ENCODE measurements around the gene TNNT1. TPM values are rescaled to one million over a fixed set of nuclear protein-coding genes. Genes with fewer than 3 reads are reported as not detected.

Gene TNNT1
- total RNA-seq, 1 experiment from 2014 or later: 188 TPM

DNA sequence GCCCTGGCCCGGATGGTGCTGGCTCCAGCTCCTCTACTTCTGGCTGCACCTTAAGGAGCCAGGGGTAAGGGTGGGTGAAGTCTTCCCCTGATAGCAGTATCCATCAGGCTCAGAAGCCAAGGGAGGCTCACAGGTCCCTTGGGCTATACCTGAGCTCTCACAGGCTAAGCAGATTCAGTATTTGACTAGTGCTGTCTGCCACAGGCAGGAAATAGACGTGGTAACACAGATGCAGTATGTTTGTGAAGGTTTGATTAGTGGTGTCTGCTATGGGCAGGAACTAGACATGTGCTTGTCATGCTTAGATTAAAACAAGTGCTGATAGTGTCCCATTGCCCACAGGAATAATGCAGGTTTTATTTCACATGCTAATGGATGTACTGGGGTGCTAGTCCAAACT, 27.1 kb upstream of the TNNT1 start:
- H3K4me3 ChIP-seq (replicated peaks in 1 of 2; ENCODE audit: low read depth in 1 of 2, low read length in 2 of 2): no peak overlapping the region
- intact Hi-C loops (cut with micrococcal nuclease): no loop called here
- H3K36me3 ChIP-seq (ENCODE audit: control insufficient read depth in 1 of 2, insufficient read depth in 2 of 2, low read length in 2 of 2): no peaks in the 10 kb centered on the region
- ChIA-PET POLR2A (interaction anchor here (0.6 to 0.7 kb wide), 2 partner anchors 10 to 203 kb away, joined by 3 to 4 read pairs; no protein-coding TSS in a partner anchor), RAD21 (ENCODE audit: low non-redundant PET in 1 of 2, low total read pairs in 2 of 2, uncharacterized antibody in 2 of 2, unreplicated experiment in 2 of 2) (no interaction called here), CTCF (interaction anchor here (0.8 to 2.4 kb wide), 4 partner anchors 10 to 35 kb away, joined by 3 to 13 read pairs (median 4); partner anchors contain the start of gene DNAAF3)
- H4K20me1 ChIP-seq (ENCODE audit: insufficient read depth): no peaks in the 10 kb centered on the region
- BruUV-seq (replicated peaks): no TSS peak
- no peaks in the 10 kb centered on the region for H3K79me2 ChIP-seq (ENCODE audit: insufficient read depth, low read length)
- peaks cover 0 to 5% of the 10 kb centered on the region in 2 experiments; a peak in 1 of 4 replicates for H3K9me3 ChIP-seq (ENCODE audit: control insufficient read depth in 1 of 2, insufficient read depth in 1 of 2, low read depth in 1 of 2, low read length in 2 of 2)
- H3K9me2 ChIP-seq (ENCODE audit: insufficient read depth): no peaks in the 10 kb centered on the region
- DNase-seq (ENCODE audit: low read depth, low spot score) (no peak), ATAC-seq (no peak)
- H3K27me3 ChIP-seq (ENCODE audit: insufficient read depth, low read length): no peaks in the 10 kb centered on the region
- no peak overlapping the region; the same call in 1 of the 2 replicates for H3K27ac ChIP-seq (ENCODE audit: low read depth, low read length)
- H2AFZ ChIP-seq (ENCODE audit: low read depth, low read length, poor library complexity, severe bottlenecking): no peak overlapping the region
- H3K4me2 ChIP-seq (ENCODE audit: low read length): no peak overlapping the region
- no peak overlapping the region for H3K9ac ChIP-seq (ENCODE audit: low read length)
- peaks cover 17 to 59% of the 10 kb centered on the region in 2 experiments; a peak in 3 of 4 replicates for H3K4me1 ChIP-seq (ENCODE audit: control insufficient read depth in 1 of 2, insufficient read depth in 2 of 2, low read length in 2 of 2)
- no peak for TF ChIP-seq CEBPB (IDR thresholded peaks at IDR 0.05; ENCODE audit: low read depth)

DNA sequence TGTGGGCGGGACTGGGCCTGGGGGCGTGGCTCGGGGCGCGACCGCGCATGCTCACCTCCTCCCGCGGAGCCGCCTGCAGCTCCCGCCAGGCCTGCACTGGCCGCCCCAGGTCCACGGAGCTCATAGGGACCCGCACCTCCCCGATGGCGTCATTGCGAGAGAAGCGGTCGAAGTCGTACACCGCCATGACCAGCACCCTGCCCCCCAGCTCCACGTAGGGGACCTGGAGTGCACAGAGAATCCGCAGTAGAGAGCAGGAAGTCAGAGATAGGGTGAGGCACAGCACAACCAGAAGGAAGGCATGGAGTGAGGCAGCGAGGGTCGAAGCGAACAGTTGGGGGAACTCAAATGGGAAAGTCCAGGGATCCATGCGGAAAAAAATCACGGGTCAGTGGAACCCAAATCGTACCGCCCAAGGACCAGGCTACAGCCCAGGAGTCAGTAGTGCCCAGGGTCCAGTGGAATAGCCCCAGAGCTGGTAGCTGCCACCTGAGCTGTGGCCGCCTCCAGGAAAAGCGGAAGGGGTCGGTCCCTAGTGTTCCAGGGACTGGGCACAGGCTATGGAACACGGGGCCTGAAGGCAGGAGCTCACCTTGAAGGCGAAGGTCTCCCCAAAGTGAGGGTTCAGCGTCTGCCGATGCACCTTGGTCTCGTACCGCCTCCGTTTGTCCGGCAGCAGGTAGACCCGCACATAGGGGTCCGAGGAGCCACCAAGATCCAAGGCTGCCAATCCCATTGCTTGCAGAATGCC, 26.3 kb upstream of the TNNT1 start:
- H3K9me2 ChIP-seq (ENCODE audit: insufficient read depth): no peaks in the 10 kb centered on the region
- ATAC-seq (no peak), DNase-seq (ENCODE audit: low read depth, low spot score) (no peak)
- peaks cover 0 to 5% of the 10 kb centered on the region in 2 experiments; a peak in 1 of 4 replicates for H3K9me3 ChIP-seq (ENCODE audit: control insufficient read depth in 1 of 2, insufficient read depth in 1 of 2, low read depth in 1 of 2, low read length in 2 of 2)
- no peak overlapping the region for H3K4me3 ChIP-seq (replicated peaks in 1 of 2; ENCODE audit: low read depth in 1 of 2, low read length in 2 of 2)
- intact Hi-C loops (cut with micrococcal nuclease): no loop called here
- H3K27me3 ChIP-seq (ENCODE audit: insufficient read depth, low read length): no peaks in the 10 kb centered on the region
- RAD21 ChIA-PET (ENCODE audit: low non-redundant PET in 1 of 2, low total read pairs in 2 of 2, uncharacterized antibody in 2 of 2, unreplicated experiment in 2 of 2): no interaction called here
- H3K79me2 ChIP-seq (ENCODE audit: insufficient read depth, low read length): no peaks in the 10 kb centered on the region
- no peaks in the 10 kb centered on the region for H4K20me1 ChIP-seq (ENCODE audit: insufficient read depth)
- no peak overlapping the region for H2AFZ ChIP-seq (ENCODE audit: low read depth, low read length, poor library complexity, severe bottlenecking)
- CTCF ChIA-PET: interaction anchor here (0.8 to 2.4 kb wide), 4 partner anchors 9 to 16 kb away, joined by 3 to 13 read pairs (median 3); partner anchors contain the start of gene DNAAF3
- H3K4me2 ChIP-seq (ENCODE audit: low read length): no peak overlapping the region
- H3K4me1 ChIP-seq (ENCODE audit: control insufficient read depth in 1 of 2, insufficient read depth in 2 of 2, low read length in 2 of 2): peaks cover 16 to 58% of the 10 kb centered on the region in 2 experiments; a peak in 3 of 4 replicates
- POLR2A ChIA-PET: interaction anchor here (0.6 to 2.0 kb wide), 4 partner anchors 9 to 204 kb away, joined by 3 to 5 read pairs (median 4); no protein-coding TSS in a partner anchor
- H3K9ac ChIP-seq (ENCODE audit: low read length): no peak overlapping the region
- no TSS peak for BruUV-seq (replicated peaks)
- no peaks in the 10 kb centered on the region for H3K36me3 ChIP-seq (ENCODE audit: control insufficient read depth in 1 of 2, insufficient read depth in 2 of 2, low read length in 2 of 2)
- H3K27ac ChIP-seq (ENCODE audit: low read depth, low read length): no peak overlapping the region; the same call in 1 of the 2 replicates
- TF ChIP-seq, protein P1, sequence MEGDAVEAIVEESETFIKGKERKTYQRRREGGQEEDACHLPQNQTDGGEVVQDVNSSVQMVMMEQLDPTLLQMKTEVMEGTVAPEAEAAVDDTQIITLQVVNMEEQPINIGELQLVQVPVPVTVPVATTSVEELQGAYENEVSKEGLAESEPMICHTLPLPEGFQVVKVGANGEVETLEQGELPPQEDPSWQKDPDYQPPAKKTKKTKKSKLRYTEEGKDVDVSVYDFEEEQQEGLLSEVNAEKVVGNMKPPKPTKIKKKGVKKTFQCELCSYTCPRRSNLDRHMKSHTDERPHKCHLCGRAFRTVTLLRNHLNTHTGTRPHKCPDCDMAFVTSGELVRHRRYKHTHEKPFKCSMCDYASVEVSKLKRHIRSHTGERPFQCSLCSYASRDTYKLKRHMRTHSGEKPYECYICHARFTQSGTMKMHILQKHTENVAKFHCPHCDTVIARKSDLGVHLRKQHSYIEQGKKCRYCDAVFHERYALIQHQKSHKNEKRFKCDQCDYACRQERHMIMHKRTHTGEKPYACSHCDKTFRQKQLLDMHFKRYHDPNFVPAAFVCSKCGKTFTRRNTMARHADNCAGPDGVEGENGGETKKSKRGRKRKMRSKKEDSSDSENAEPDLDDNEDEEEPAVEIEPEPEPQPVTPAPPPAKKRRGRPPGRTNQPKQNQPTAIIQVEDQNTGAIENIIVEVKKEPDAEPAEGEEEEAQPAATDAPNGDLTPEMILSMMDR (IDR thresholded peaks at IDR 0.05 in 2 of 3, conservative IDR thresholded peaks at IDR 0.05 in 1 of 3; ENCODE audit: borderline replicate concordance in 1 of 3, insufficient read depth in 1 of 3, low read depth in 2 of 3, low read length in 2 of 3): no peak
- TF ChIP-seq POLR2A (IDR thresholded peaks at IDR 0.05; ENCODE audit: borderline replicate concordance, extremely low read depth, insufficient read depth, insufficient read length) (no peak), CBX3 (IDR thresholded peaks at IDR 0.05; ENCODE audit: low read depth) (no peak), CEBPB (IDR thresholded peaks at IDR 0.05; ENCODE audit: low read depth) (no peak), ZNF274 (IDR thresholded peaks at IDR 0.05; ENCODE audit: low read depth, low read length) (no peak), POLR2AphosphoS5 (IDR thresholded peaks at IDR 0.05; ENCODE audit: low read depth, low read length) (no peak), SIN3A (IDR thresholded peaks at IDR 0.05; ENCODE audit: low read depth) (no peak), FOSL1 (IDR thresholded peaks at IDR 0.05; ENCODE audit: low read depth) (no peak), RAD21 (IDR thresholded peaks at IDR 0.05; ENCODE audit: low read depth) (no peak), SRF (IDR thresholded peaks at IDR 0.05; ENCODE audit: low read depth) (no peak), YY1 (IDR thresholded peaks at IDR 0.05; ENCODE audit: extremely low read depth, insufficient replicate concordance, low read depth, low read length) (no peak), EGR1 (IDR thresholded peaks at IDR 0.05; ENCODE audit: low read depth) (no peak), EZH2phosphoT487 (IDR thresholded peaks at IDR 0.05; ENCODE audit: borderline replicate concordance) (no peak), EZH2 (IDR thresholded peaks at IDR 0.05) (no peak)
- TF ChIP-seq, protein P2, sequence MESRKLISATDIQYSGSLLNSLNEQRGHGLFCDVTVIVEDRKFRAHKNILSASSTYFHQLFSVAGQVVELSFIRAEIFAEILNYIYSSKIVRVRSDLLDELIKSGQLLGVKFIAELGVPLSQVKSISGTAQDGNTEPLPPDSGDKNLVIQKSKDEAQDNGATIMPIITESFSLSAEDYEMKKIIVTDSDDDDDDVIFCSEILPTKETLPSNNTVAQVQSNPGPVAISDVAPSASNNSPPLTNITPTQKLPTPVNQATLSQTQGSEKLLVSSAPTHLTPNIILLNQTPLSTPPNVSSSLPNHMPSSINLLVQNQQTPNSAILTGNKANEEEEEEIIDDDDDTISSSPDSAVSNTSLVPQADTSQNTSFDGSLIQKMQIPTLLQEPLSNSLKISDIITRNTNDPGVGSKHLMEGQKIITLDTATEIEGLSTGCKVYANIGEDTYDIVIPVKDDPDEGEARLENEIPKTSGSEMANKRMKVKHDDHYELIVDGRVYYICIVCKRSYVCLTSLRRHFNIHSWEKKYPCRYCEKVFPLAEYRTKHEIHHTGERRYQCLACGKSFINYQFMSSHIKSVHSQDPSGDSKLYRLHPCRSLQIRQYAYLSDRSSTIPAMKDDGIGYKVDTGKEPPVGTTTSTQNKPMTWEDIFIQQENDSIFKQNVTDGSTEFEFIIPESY (IDR thresholded peaks at IDR 0.05; ENCODE audit: extremely low read depth, insufficient replicate concordance, low read length): no peak
